Measurements from ENCODE around the gene NHLH1. TPM values are rescaled to one million over a fixed set of nuclear protein-coding genes. Genes with fewer than 3 reads are reported as not detected.

Gene NHLH1
- total RNA-seq, 5 donors from 2014 or later (not counting 1 experiment from before 2014, with no cell fraction given): 0.16 to 0.38 (median 0.38) TPM; not detected in 2

DNA sequence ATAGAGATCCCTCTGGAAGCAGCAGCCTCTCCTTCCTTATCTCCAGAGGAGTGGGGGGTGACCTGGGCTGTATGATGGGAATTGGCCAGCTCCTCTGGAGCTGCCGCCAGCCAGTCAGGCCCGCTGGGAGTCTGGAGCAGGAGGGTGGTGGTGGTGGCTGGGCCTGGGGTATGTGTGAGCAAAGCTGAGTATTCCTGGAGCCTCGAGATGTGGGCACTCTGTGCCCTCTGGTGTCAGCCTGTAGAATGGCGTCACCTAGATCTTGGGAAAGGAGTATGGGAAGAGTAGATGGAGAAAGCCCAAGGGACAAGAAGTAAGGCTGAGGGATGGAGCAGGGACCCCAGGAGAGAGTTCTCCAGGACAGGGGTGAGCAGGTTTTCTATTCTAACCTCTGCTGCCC, 49.5 kb downstream of the NHLH1 start:
- no peaks in the 10 kb centered on the region for H3K4me1 ChIP-seq (ENCODE audit: control insufficient read depth in 1 of 2, extremely low read depth in 1 of 2, insufficient read depth in 2 of 2, low read length in 2 of 2)
- ChIA-PET POLR2A (no interaction called here), CTCF (no interaction called here)
- Mint-ChIP-seq H3K27me3 (peaks cover 0 to 10% of the 10 kb centered on the region in 2 donors), H3K9me3 (no peaks in the 10 kb centered on the region), H3K27ac (no peak overlapping the region), H3K4me1 (no peaks in the 10 kb centered on the region), H3K36me3 (no peaks in the 10 kb centered on the region), H3K4me3 (no peak overlapping the region)
- peaks cover 0 to 27% of the 10 kb centered on the region in 2 experiments for H3K27me3 ChIP-seq (replicated peaks in 1 of 2; ENCODE audit: control insufficient read depth in 2 of 2, extremely low read depth in 1 of 2, insufficient read depth in 2 of 2, low read length in 1 of 2)
- no peak overlapping the region for H3K27ac ChIP-seq (ENCODE audit: low read length)
- no peak overlapping the region for H3K4me3 ChIP-seq (ENCODE audit: control insufficient read depth in 1 of 2, extremely low read depth in 1 of 2, low read length in 1 of 2)
- no peak for ATAC-seq (replicated peaks in 1 of 4)
- 73% methylated on average over 2 of the region's 4 CpGs for WGBS (ENCODE audit: insufficient coverage)
- peak in 1 of 35 experiments; percentile 4 for DNase-seq
- H3K36me3 ChIP-seq (ENCODE audit: control insufficient read depth in 2 of 2, extremely low read depth in 1 of 2, insufficient read depth in 1 of 2, low read length in 1 of 2): no peaks in the 10 kb centered on the region
- no peaks in the 10 kb centered on the region for H3K9me3 ChIP-seq

DNA sequence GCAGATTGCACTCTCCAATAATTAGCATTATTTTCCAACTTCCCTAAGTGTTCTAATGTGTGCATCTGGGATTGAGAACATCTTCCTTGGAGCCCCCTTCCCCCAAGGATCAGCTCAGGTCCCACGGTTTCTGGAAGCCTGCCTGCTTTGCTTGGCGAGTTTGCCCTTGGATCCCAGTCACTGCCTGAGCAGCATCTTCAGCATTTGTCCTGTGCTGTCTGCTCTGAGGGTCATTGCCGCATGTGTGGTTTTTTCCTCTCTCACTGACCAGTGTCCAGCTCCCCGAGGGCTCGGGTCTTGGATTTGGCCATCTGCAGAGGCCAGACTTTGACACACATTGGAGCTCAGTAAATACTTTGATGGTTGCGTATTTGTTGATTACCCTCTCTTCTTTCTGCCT, 51.6 kb downstream of the NHLH1 start:
- Histone ChIP-seq H3K27ac (ENCODE audit: low read length) (no peak overlapping the region), H3K9me3 (no peaks in the 10 kb centered on the region), H3K4me3 (ENCODE audit: control insufficient read depth in 1 of 2, extremely low read depth in 1 of 2, low read length in 1 of 2) (no peak overlapping the region), H3K4me1 (ENCODE audit: control insufficient read depth in 1 of 2, extremely low read depth in 1 of 2, insufficient read depth in 2 of 2, low read length in 2 of 2) (no peaks in the 10 kb centered on the region), H3K27me3 (replicated peaks in 1 of 2; ENCODE audit: control insufficient read depth in 2 of 2, extremely low read depth in 1 of 2, insufficient read depth in 2 of 2, low read length in 1 of 2) (peaks cover 0 to 26% of the 10 kb centered on the region in 2 experiments), H3K36me3 (ENCODE audit: control insufficient read depth in 2 of 2, extremely low read depth in 1 of 2, insufficient read depth in 1 of 2, low read length in 1 of 2) (no peaks in the 10 kb centered on the region)
- DNase-seq (peak in 1 of 35 experiments; percentile 7), ATAC-seq (replicated peaks in 1 of 4) (no peak)
- Mint-ChIP-seq H3K36me3 (no peaks in the 10 kb centered on the region), H3K4me1 (no peaks in the 10 kb centered on the region), H3K9me3 (no peaks in the 10 kb centered on the region), H3K27me3 (peaks cover 3 to 10% of the 10 kb centered on the region in 2 donors), H3K4me3 (no peak overlapping the region), H3K27ac (no peak overlapping the region)
- CTCF ChIA-PET: interaction anchor here in 1 of 2 donors (0.7 kb wide), 2 partner anchors 67 to 129 kb away, joined by 3 to 14 read pairs; no protein-coding TSS in a partner anchor
- 83% methylated on average over 3 of the region's 6 CpGs for WGBS (ENCODE audit: insufficient coverage)
- POLR2A ChIA-PET: no interaction called here

- CTCF ChIA-PET: no interaction called here
- 90% methylated on average over 25 of the region's 34 CpGs for WGBS (ENCODE audit: insufficient coverage)
- H3K9me3 Mint-ChIP-seq: no peaks in the 10 kb centered on the region
These were observed 52.4 kb downstream of the NHLH1 start for GRCh38 chr1:160419150-160419837.

DNA sequence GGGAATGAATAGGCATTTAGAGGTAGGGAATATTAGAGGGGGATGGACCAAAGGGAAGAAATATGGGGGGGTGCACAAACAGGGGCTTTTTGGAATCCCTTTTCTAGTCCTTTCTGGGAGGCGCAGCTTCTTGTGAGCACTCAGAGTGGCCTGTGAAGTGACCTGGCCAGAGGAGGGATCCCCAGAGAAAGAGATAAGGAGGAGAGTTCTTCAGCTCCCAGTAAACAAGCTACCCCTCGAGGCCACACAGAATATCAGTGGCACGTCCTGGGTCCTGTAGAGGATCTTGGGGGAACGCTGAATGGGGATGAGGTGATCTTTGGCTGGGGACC, 52.9 kb downstream of the NHLH1 start:
- Histone ChIP-seq H3K9me3 (no peaks in the 10 kb centered on the region), H3K4me3 (ENCODE audit: control insufficient read depth in 1 of 2, extremely low read depth in 1 of 2, low read length in 1 of 2) (no peak overlapping the region), H3K27ac (ENCODE audit: low read length) (no peak overlapping the region), H3K27me3 (replicated peaks in 1 of 2; ENCODE audit: control insufficient read depth in 2 of 2, extremely low read depth in 1 of 2, insufficient read depth in 2 of 2, low read length in 1 of 2) (peaks cover 0 to 28% of the 10 kb centered on the region in 2 experiments), H3K4me1 (ENCODE audit: control insufficient read depth in 1 of 2, extremely low read depth in 1 of 2, insufficient read depth in 2 of 2, low read length in 2 of 2) (no peaks in the 10 kb centered on the region), H3K36me3 (ENCODE audit: control insufficient read depth in 2 of 2, extremely low read depth in 1 of 2, insufficient read depth in 1 of 2, low read length in 1 of 2) (no peaks in the 10 kb centered on the region)
- H3K27me3 Mint-ChIP-seq: peaks cover 3 to 10% of the 10 kb centered on the region in 2 donors
- ATAC-seq (replicated peaks in 1 of 4): no peak
- CTCF ChIA-PET: no interaction called here
- POLR2A ChIA-PET: no interaction called here
- H3K4me1 Mint-ChIP-seq: no peaks in the 10 kb centered on the region
- H3K36me3 Mint-ChIP-seq: no peaks in the 10 kb centered on the region
- peak in 1 of 35 experiments; percentile 6 for DNase-seq
- 87% methylated on average over 4 of the region's 4 CpGs for WGBS (ENCODE audit: insufficient coverage)
- H3K9me3 Mint-ChIP-seq: no peaks in the 10 kb centered on the region
- H3K27ac Mint-ChIP-seq: no peak overlapping the region
- no peak overlapping the region for H3K4me3 Mint-ChIP-seq

More at GRCh38 chr1:160419150-160419837, 52.4 kb downstream of the NHLH1 start:
- H3K4me1 ChIP-seq (ENCODE audit: control insufficient read depth in 1 of 2, extremely low read depth in 1 of 2, insufficient read depth in 2 of 2, low read length in 2 of 2): no peaks in the 10 kb centered on the region
- no peaks in the 10 kb centered on the region for H3K36me3 Mint-ChIP-seq
- no peak overlapping the region for H3K4me3 Mint-ChIP-seq
- H3K4me1 Mint-ChIP-seq: no peaks in the 10 kb centered on the region
- H3K27me3 ChIP-seq (replicated peaks in 1 of 2; ENCODE audit: control insufficient read depth in 2 of 2, extremely low read depth in 1 of 2, insufficient read depth in 2 of 2, low read length in 1 of 2): peaks cover 0 to 26% of the 10 kb centered on the region in 2 experiments
- no peak overlapping the region for H3K27ac Mint-ChIP-seq
- peak in 1 of 35 experiments; percentile 0 for DNase-seq
- ATAC-seq (replicated peaks in 1 of 4): no peak
- no peak overlapping the region for H3K4me3 ChIP-seq (ENCODE audit: control insufficient read depth in 1 of 2, extremely low read depth in 1 of 2, low read length in 1 of 2)
- POLR2A ChIA-PET: no interaction called here
- no peak overlapping the region for H3K27ac ChIP-seq (ENCODE audit: low read length)
- H3K27me3 Mint-ChIP-seq: peaks cover 3 to 10% of the 10 kb centered on the region in 2 donors
- H3K9me3 ChIP-seq: no peaks in the 10 kb centered on the region
- H3K36me3 ChIP-seq (ENCODE audit: control insufficient read depth in 2 of 2, extremely low read depth in 1 of 2, insufficient read depth in 1 of 2, low read length in 1 of 2): no peaks in the 10 kb centered on the region

GRCh38 chr1:160420881-160421842, 54.3 kb downstream of the NHLH1 start:
- WGBS (ENCODE audit: insufficient coverage): 86% methylated on average over 2 of the region's 7 CpGs

DNA sequence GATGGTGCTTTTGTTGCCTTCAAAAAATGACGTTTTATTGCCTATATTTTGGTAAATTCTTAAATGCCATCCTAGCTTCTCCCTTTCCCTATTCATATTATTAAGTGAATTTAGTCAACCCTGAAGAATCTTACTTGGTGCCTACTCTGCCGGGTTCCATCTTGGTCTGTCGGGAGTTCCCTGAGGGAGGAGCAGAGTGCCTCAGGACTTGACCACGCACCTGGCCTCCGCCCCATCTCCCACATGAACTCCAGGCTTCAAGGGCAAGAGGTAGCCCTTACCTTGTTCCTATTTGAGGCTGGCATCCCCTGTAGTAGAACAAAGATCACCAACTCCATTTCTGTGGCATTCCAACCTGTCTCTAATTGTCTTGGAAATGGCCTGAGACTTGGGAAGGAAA, 55.0 kb downstream of the NHLH1 start:
- no peaks in the 10 kb centered on the region for H3K36me3 Mint-ChIP-seq
- no peaks in the 10 kb centered on the region for H3K9me3 Mint-ChIP-seq
- H3K4me3 ChIP-seq (ENCODE audit: control insufficient read depth in 1 of 2, extremely low read depth in 1 of 2, low read length in 1 of 2): no peak overlapping the region
- H3K4me1 ChIP-seq (ENCODE audit: control insufficient read depth in 1 of 2, extremely low read depth in 1 of 2, insufficient read depth in 2 of 2, low read length in 2 of 2): peaks cover 0 to 2% of the 10 kb centered on the region in 2 experiments
- no peak overlapping the region for H3K4me3 Mint-ChIP-seq
- H3K27me3 Mint-ChIP-seq: peaks cover 3 to 10% of the 10 kb centered on the region in 2 donors
- H3K27ac Mint-ChIP-seq: no peak overlapping the region
- peaks cover under 1 to 8% (median 1%) of the 10 kb centered on the region in 3 donors for H3K4me1 Mint-ChIP-seq
- ATAC-seq (replicated peaks in 1 of 4): no peak
- peaks cover 0 to 13% of the 10 kb centered on the region in 2 experiments for H3K27me3 ChIP-seq (replicated peaks in 1 of 2; ENCODE audit: control insufficient read depth in 2 of 2, extremely low read depth in 1 of 2, insufficient read depth in 2 of 2, low read length in 1 of 2)
- H3K9me3 ChIP-seq: no peaks in the 10 kb centered on the region
- CTCF ChIA-PET: no interaction called here
- POLR2A ChIA-PET: interaction anchor here in 1 of 2 donors (0.6 kb wide), 1 partner anchor 879 kb away, joined by 6 read pairs; no protein-coding TSS in a partner anchor
- H3K36me3 ChIP-seq (ENCODE audit: control insufficient read depth in 2 of 2, extremely low read depth in 1 of 2, insufficient read depth in 1 of 2, low read length in 1 of 2): no peaks in the 10 kb centered on the region
- no peak overlapping the region for H3K27ac ChIP-seq (ENCODE audit: low read length)
- WGBS (ENCODE audit: insufficient coverage): 78% methylated on average over 3 of the region's 5 CpGs
- no peak for DNase-seq

More at GRCh38 chr1:160420881-160421842, 54.3 kb downstream of the NHLH1 start:
- H3K36me3 Mint-ChIP-seq: no peaks in the 10 kb centered on the region
- POLR2A ChIA-PET: interaction anchor here in 1 of 2 donors (0.6 kb wide), 1 partner anchor 880 kb away, joined by 6 read pairs; no protein-coding TSS in a partner anchor
- peaks cover 0 to 8% (median 0%) of the 10 kb centered on the region in 3 donors for H3K4me1 Mint-ChIP-seq
- H3K9me3 Mint-ChIP-seq: no peaks in the 10 kb centered on the region
- H3K27me3 Mint-ChIP-seq: peaks cover 3 to 10% of the 10 kb centered on the region in 2 donors
- no peaks in the 10 kb centered on the region for H3K36me3 ChIP-seq (ENCODE audit: control insufficient read depth in 2 of 2, extremely low read depth in 1 of 2, insufficient read depth in 1 of 2, low read length in 1 of 2)
- CTCF ChIA-PET: no interaction called here
- no peak overlapping the region for H3K27ac Mint-ChIP-seq
- no peaks in the 10 kb centered on the region for H3K9me3 ChIP-seq
- peaks cover 0 to 17% of the 10 kb centered on the region in 2 experiments for H3K27me3 ChIP-seq (replicated peaks in 1 of 2; ENCODE audit: control insufficient read depth in 2 of 2, extremely low read depth in 1 of 2, insufficient read depth in 2 of 2, low read length in 1 of 2)
- no peak for ATAC-seq (replicated peaks in 1 of 4)
- H3K4me3 Mint-ChIP-seq: no peak overlapping the region
- no peak overlapping the region for H3K27ac ChIP-seq (ENCODE audit: low read length)
- H3K4me3 ChIP-seq (ENCODE audit: control insufficient read depth in 1 of 2, extremely low read depth in 1 of 2, low read length in 1 of 2): no peak overlapping the region
- DNase-seq: no peak
- H3K4me1 ChIP-seq (ENCODE audit: control insufficient read depth in 1 of 2, extremely low read depth in 1 of 2, insufficient read depth in 2 of 2, low read length in 2 of 2): no peaks in the 10 kb centered on the region
